NOMO-1 treated with dmso at 0.1 percent for 144 hours (cell line): ENCODE results near the gene CACNA2D1.

Experiments
- DNase-seq: peaks from one replicate; lab custom pipeline; 2025; ENCODE audit not compliant: unreplicated experiment; lab: John Stamatoyannopoulos, UW

CACNA2D1 gene

GRCh38 chr7:82234457-82235049 lies 209.0 kb downstream of the CACNA2D1 start:
- DNase-seq, result peak; percentile 39

- DNase-seq, result no peak
Measured at GRCh38 chr7:82230811-82231581, 212.6 kb downstream of the CACNA2D1 start.

GRCh38 chr7:82229164-82229563 lies 214.4 kb downstream of the CACNA2D1 start:
- no peak for DNase-seq

DNA sequence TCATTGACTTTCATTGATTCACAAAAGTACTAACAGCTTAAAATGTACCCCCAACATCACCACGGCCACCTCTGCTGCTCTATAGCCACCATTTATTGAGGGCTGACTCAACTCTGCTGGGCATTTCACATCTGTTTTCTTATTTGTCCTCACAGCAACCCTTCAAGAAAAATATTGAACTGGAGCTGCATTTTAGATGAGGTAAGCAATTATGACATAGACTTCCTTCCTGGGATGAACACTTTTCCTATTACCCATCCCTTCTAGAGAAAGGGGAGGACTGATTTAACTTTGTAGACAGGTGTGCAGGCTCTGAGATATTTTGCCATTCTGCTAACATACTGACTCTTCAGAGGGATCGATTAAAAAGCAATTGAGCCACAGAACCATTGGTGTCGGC lies 217.4 kb downstream of the CACNA2D1 start:
- no peak for DNase-seq

GRCh38 chr7:82224529-82224928 lies 219.0 kb downstream of the CACNA2D1 start:
- no peak for DNase-seq

GRCh38 chr7:82223580-82223979 lies 220.0 kb downstream of the CACNA2D1 start:
- no peak for DNase-seq

DNA sequence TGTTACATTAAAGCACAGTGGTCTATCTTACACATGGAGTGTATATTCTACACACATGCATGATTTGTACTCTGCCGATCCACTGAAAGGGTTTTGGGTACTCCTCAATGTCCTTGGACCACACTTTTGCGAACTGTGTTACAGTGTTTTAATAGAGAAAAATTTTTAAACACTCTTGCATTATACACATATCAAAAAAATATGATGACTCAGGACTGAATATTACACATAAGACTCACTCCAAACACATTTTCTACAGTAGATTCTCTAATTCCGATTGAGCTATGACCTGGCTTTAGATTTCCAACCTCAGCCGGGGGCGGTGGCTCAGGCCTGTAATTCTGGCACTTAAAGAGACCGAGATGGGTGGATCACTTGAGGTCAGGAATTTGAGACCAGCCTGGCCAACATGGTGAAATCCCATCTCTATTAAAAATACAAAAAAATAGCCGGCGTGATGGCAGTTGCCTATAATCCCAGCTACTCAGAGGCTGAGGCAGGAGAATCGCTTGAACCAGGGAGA lies 222.4 kb downstream of the CACNA2D1 start:
- DNase-seq, result no peak

DNA sequence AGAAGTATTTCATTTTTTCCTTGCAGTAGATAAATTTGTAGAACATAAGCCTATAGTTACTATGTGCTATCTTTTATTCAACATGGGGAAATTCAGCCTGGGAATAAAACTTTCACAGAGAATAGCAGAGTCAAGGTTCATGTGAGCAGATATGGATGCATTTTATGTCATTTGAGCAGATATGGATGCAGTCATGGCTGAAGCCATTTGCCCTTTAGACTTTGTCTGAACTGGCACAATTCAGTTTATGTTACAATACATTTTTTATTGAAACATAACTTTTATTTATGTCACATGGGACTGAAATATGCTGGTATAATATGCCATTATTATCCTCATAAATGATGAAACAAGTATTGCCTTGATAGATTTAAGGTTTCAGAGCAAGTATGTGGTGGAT lies 231.1 kb downstream of the CACNA2D1 start:
- DNase-seq, result no peak

DNA sequence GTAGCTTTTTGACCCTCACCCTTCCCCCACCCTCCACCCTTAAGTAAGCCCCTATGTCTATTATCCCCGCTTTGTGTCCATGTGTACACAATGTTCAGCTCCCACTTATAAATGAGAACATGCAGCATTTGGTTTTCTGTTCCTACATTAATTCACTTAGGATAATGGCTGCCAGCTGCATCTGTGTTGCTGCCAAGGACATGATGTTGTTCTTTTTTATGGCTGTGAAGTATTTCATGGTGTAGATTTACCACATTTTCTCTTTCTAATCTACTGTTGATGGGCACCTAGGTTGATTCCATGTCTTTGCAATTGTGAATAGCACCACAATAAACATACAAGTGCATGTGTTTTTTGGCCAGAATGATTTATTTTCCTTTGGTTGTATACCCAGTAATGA lies 232.2 kb downstream of the CACNA2D1 start:
- DNase-seq, result no peak

- DNase-seq, result no peak
Measured at GRCh38 chr7:82210416-82211184, 233.0 kb downstream of the CACNA2D1 start.

DNA sequence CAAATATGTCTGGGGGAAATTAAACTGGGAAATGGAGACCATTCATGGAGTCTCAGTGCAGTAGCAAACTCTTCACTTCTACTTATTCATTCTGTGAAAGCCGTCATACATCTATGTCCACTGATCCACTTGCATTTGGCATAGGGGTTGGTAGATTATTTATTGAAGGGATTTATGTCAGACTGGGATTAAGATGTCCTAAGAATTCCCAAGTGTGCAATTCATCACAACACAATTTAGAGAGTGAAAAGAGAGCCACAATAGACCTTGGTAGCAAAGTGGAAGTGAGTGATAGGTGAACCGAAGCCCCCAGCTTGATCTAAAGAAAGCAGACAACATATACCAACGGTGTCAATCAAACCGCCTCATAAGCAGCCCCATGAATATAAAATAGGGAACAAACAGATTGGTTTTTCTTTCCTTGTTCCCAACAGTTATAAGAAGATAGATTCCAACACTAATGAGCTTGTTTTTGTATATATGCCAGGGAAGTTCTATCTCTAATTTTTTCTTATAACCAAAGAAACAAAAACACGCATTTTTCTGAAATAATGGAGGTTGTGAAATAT lies 234.3 kb downstream of the CACNA2D1 start:
- DNase-seq, result no peak

DNA sequence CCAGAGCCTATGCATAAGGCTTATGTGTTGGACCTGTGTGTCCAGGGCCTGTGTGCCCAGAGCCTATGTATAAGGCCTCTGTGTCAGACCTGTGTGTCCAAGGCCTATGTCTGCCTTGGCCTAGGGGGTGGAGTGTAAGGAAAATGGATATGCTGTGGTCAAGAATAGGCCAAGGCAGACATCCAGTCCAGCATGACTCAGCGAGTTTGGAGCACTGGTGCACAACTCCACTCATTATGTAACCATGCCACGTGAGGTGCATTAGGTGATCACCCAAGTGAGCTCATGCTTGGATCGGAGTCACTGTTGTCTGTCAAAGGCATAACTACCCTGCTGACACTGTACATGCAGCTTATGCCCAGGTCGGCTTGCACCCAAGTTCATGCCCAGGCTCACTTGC lies 238.9 kb downstream of the CACNA2D1 start:
- no peak for DNase-seq

- no peak for DNase-seq
Measured at GRCh38 chr7:82202965-82203364, 240.6 kb downstream of the CACNA2D1 start.

DNA sequence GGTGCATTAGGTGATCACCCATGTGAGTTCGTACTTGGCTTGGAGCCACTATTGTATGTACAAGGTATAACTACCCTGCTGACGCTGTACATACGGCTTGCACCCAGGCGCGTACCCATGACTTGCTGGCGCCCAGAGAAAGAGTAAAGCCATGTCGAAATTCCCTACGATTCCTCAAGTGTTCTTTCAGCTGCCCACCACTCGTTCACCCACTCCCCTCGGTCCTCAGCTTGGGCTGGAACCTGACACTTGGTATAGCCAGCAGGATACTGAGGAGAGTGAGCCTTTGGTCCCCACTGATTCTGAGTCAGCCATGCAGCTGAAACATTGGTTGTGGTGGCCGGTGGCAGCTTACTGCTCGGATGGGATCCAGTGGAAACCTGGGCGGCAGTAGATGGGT lies 241.5 kb downstream of the CACNA2D1 start:
- DNase-seq, result no peak

- DNase-seq, result no peak
Measured at GRCh38 chr7:82200601-82201000, 243.0 kb downstream of the CACNA2D1 start.

GRCh38 chr7:82194016-82194643 lies 249.4 kb downstream of the CACNA2D1 start:
- no peak for DNase-seq

GRCh38 chr7:82188636-82189035 lies 254.9 kb downstream of the CACNA2D1 start:
- DNase-seq, result no peak

GRCh38 chr7:82185443-82185842 lies 258.1 kb downstream of the CACNA2D1 start:
- DNase-seq, result no peak

DNA sequence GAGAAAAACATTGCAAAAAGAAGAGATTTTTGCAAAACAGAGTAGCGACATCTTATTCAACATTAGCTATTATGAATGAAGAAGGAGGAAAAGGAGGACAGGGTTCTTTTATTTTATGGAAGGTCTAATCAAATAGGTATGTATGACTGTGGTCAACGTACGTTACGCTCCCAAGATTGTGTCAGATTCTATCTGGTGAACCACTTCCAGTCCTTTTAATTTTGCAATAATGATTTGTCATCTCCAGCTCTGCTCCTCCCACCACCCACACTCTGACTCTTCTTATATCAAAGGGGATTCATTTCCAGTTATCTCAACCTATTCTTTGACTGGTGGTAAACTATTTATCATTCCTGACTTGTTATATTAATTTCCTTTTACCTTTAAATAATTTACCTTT lies 259.9 kb downstream of the CACNA2D1 start:
- DNase-seq, result peak; percentile 80

DNA sequence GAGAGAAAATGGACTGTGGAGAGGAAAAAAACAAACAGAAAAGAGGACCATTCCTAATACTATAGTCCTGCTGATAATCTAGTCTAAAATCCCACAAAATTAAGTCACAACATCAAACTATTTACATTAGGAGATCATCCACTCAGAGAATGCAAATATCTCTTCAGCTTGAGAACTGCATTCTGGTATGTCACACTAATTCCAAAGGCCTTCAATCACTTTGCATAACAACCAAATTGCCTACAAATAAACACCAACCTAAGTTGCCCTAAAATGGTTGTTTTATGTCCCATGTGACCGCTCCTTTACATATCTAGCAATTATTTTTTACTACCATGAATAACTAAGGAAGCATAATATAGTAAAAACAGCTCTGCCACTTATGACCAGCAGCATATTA lies 264.3 kb downstream of the CACNA2D1 start:
- no peak for DNase-seq

GRCh38 chr7:82175319-82175718 lies 268.3 kb downstream of the CACNA2D1 start:
- DNase-seq, result no peak
